Bronchial smooth muscle cell (primary cell): ENCODE results near the gene ERP29. TPM values are rescaled to one million over a fixed set of nuclear protein-coding genes. Genes with fewer than 3 reads are reported as not detected.

ENCODE experiments used
- total RNA-seq: library from RNA; depleted of rRNA; stranded (reverse); fragments of >200 nt; gene quantifications from 2 replicates; pipeline ENCODE4 v1.2.1, GENCODE V29; 2014

Gene ERP29
- total RNA-seq, result 96.8 and 181 TPM in 2 replicates

DNA sequence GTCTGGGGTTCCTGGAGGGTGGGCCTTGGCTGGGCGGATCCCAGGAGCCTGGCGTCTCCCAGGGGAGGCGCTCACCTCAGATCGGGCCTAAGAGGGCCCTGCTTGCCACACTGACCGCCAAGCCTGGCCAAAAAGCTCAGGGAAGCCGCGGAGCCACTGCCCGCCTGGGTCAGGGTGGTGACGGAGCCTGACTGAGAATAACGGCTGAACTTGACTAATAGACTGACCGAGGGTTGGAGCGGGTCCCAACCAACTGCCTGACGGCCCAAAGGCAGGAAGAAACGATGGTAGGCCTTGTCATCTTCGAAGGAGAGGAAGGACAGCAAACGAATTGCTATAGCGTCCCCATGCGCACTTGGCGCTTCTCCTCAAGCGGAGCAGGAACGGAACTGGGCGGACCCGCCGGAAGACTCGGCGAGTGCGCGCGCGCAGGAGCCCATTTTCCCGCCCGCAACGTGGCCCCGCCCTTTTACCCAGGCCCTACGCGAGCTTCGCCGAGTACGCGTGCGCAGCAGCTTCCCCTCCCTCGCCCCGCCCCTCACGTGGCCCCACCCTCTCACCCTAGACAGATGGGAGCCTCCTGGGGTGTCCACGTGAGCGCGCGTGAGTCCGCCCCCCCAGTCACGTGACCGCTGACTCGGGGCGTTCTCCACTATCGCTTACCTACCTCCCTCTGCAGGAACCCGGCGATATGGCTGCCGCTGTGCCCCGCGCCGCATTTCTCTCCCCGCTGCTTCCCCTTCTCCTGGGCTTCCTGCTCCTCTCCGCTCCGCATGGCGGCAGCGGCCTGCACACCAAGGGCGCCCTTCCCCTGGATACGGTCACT lies at the start of gene ERP29, which contains the start of gene TMEM116:
Gene ERP29 (plus strand): TSS at position 652 of the 826 bp plus-strand sequence. CDS start 40 bp downstream, at position 692.
Gene TMEM116 (minus strand): TSS at position 391 of the 826 bp plus-strand sequence. CDS start 7,895 bp downstream, outside the sequence.

Other genes starting within 250 kb of the ERP29 start
- 38.6 and 113 TPM in 2 replicates for gene ALDH2, start 246.5 kb upstream of the ERP29 start, total RNA-seq
- gene MAPKAPK5, start 171.2 kb upstream of the ERP29 start, total RNA-seq, result 18.9 and 19.6 TPM in 2 replicates
- gene TMEM116, start 261 bp upstream of the ERP29 start, total RNA-seq, result 6.6 and 8.8 TPM in 2 replicates
- gene NAA25, start 95.4 kb downstream of the ERP29 start, total RNA-seq, result 7.1 and 11.5 TPM in 2 replicates
- gene TRAFD1, start 112.1 kb downstream of the ERP29 start, total RNA-seq, result 58.6 and 63.6 TPM in 2 replicates